NCI-H446 treated with DMSO at 0.1 percent for 48 hours (cell line): Measurements from ENCODE around the gene CFL2.
"Not testable (repeated sequence)": the region's sequence is repeated elsewhere in the genome, so short reads cannot be mapped to it uniquely, and the experiment has no call there.

Experiments used
- DNase-seq: peaks from one replicate; lab custom pipeline; 2025; lab: John Stamatoyannopoulos, UW

CFL2 gene

DNA sequence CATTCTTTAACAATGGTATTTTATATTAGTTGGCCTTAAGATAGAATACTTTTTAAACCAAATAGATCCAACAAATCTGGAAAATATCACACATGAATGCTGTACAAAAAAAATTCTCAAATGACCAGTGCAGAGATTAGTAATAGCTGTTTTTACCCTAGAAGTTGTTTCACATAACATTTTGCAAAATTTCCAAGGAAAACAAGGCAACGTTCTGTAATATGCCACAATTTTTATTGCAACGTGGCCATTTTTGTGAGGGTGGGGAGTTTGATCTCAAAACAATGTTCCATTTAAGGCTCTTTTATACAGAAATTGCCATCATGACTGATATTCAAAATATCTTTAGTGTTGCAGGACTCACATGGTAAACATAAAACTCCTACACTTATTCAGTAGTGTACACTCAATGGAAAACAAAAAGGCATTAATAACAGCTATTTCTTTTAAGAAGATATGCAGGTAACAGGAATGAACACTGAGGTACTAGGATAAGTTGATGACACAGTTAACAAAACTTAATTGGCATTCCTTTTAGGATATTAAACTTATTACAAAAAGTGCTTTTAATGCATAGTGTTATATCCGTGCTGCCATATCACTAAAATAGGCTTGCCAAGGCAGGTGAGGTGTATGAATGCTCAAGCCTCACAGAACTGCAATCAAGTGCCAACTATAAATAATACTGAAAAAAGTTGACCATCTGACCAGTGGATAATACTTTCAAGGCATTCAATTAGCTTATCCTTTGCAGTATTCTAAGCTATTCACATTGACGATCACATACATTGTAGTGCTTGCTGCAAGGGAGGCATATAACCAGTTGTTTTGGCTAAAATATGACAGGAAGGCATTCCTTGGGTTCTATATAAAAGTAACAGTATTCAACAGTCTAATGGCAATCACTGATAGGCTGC, 2.3 kb downstream of the CFL2 start:
- DNase-seq, result no peak

- peak; percentile 86 for DNase-seq
These were observed 3.2 kb downstream of the CFL2 start for GRCh38 chr14:34711169-34711568.

- DNase-seq, result no peak
These were observed 3.6 kb downstream of the CFL2 start for GRCh38 chr14:34710744-34711143.

DNA sequence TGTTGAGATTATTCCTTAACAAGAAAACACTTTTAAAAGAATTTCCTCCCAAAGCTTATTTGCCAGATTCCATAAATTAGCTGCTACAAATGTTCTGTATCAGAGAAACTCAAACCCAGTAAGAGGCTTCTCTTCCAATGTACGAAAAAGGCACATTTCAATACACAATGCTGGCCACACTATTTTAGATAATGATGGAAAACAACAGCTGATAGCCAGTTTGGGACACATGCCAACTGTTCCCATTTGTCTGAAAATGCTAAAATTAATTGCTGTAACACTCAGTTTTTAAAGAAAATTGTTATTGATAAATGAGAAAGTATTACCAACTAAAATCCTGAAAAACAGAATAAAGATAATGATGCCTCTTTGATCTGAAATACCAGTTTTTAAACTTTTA, 4.4 kb downstream of the CFL2 start:
- DNase-seq, result no peak

DNA sequence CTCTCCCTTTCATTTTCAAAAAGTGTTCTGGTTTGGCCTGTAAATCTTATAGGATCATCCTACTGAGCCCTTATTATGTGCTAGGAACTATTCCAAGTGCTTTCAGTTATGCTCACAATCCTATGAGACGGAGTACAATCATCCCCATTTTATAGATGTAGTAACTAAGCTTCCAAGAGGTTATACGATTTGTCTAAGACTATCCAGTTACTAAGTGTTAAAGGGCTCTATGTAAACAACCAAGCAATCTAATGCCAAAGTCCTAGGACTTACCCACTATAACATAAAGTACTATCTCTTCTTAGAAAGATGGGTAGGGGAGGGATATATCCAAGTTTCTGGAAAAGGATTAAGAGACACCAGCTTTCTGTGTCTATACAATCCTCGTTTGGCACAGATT, 6.7 kb downstream of the CFL2 start:
- DNase-seq, result no peak

DNA sequence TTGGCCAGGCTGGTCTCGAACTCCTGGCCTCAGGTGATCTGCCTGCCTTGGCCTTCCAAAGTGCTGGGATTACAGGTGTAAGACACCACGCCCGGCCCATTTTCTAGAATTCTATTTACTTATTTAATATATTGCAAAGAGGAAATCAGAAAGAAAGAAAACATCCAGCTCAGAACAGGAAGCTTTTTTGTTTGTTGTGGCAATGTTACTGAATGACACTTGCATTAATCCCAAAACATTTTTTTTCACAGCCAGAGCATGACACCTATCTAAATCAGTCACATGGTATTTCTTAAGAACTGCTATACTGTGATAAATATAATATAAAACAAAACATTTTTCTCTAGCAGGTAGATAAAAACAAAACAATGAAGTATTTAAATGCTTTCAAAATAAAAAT, 12.6 kb downstream of the CFL2 start:
- DNase-seq, result no peak

- DNase-seq, result no peak
These were observed 13.7 kb downstream of the CFL2 start for GRCh38 chr14:34700622-34701130.

DNA sequence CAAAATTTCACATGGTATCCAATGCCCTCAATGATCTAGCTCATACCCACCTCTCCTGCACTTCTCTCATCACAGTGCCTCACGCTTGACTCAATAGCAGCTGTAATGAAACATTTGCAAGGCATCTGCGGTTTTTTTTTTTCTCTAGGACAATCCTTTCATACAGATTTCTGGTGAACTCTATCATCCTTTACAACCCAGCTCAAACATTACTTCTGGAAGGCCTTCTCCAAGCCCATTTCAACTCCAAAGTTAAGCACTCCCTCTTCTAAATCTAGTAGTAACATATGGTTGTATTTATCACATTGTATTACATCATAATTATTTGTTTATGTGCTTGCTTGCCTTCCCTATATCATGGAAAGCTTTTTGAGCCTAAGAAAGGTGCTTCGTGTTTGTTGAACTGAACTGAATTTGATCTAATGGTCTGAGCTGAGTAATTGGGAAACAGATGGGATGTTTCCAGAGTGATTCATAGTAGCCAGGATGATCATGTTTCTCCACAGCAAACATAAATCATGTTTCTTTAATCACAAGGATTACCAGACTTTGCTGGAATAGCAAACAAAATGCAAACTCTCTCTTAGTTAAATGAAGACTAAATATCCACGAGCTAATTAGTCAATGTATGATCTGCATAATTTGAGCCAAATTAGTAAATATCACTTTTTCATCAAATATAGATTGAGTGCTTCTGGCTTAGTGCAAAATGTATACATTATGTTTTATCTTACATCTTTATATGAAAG, 14.3 kb downstream of the CFL2 start:
- peak; percentile 97 for DNase-seq

- not testable (repeated sequence) for DNase-seq
These were observed 20.2 kb downstream of the CFL2 start for GRCh38 chr14:34694216-34694615.

DNA sequence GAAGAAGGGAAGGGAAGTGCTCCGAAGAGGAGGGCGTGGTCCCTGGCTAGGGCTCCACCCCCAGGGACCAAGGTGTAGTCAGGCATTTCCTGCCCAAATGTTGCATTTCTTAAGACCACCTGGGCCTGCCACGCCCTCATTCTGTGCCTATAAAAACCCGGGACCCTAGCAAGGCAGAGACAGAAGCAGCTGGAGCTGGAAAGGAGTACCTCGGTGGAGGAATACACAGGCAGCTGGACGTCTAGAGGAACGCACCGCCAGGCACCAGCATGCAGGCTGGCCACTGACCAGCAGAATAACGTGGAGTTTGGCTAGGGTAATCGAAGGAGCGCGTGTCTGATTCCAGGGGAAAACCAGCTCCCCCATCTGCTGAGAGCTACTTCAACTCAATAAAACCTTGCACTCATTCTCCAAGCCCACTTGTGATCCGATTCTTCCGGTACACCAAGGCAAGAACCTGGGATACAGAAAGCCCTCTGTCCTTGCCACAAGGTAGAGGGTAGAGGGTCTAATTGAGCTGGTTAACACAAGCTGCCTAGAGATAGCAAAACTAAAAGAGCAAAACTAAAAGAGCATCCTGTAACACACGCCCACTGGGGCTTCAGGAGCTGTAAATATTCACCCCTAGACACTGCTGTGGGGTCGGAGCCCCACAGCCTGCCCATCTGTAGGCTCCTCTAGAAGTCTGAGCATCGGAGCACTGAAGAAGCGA, 21.0 kb downstream of the CFL2 start:
- DNase-seq, result no peak

GRCh38 chr14:34692898-34693227, 21.5 kb downstream of the CFL2 start:
- DNase-seq, result no peak

DNA sequence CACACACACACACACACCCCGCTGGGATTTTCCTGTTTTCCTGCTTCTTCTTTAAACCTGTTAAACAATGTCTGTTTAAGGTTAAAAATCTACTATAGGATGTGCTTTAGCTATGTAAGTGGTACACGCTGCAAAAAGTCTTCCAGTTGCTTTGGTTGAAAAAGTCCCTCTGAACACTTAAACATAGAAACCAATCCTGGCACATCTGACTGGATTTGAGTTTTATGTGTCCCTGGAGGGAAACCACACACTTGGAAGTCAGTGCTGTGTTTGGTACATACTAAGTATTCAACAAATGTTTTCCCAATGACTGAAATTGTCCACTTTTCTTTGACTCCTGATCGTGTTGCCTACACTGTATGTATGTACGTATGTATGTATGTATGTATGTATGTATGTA, 22.0 kb downstream of the CFL2 start:
- no peak for DNase-seq

- DNase-seq, result no peak
These were observed 23.2 kb downstream of the CFL2 start for GRCh38 chr14:34691206-34691605.

- DNase-seq, result no peak
These were observed 25.8 kb downstream of the CFL2 start for GRCh38 chr14:34688470-34689206.

DNA sequence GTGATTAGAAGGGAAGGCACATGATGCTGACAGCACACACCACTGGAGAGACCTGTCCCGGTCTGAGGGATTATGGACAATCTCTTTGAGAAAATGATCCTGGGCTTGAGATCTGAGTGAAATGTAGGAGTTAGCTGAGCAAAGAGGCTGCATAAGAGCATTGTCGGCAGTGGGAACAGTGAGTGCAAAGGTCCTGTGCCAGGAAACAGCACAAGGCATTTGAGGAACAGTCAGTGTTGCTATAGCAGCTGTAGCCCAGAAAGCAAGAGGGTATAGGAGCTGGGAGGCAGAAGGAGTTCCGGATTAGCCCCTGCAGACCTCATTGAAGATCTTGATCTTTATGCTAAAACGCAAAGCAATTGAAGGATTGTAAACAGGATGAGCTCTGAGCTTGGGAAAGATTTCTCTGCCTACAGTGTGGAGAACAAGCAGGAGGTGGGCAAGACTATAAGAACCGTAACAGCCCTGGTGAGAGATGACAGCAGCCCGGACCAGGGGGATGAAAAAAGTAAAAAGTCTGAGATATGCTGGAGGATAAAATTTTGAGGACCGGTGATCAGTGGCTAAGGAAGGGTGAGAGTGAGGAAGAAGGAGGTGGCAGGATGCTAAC, 28.5 kb downstream of the CFL2 start:
- DNase-seq, result no peak

DNA sequence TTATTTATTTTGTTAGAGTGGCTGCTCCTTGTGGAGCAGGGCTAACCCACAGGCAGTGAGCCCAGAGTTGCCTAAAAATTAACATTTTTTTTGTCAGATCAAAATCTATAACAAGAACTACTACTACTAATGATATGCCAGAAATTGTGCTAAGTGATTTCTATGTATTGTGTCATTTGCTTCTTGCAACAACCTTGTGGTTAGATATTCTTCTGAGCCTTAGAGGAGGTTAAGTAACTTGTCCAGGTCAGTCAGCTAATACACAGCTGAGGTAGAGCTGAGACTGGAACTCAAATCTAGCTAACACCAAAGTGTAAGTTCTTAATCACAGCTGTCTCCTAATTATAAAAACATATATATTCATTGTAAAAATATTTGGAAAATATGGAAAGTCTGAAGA, 29.8 kb downstream of the CFL2 start:
- no peak for DNase-seq

- no peak for DNase-seq
These were observed 31.5 kb downstream of the CFL2 start for GRCh38 chr14:34682787-34683321.

- DNase-seq, result no peak
These were observed 33.5 kb downstream of the CFL2 start for GRCh38 chr14:34680806-34681479.

DNA sequence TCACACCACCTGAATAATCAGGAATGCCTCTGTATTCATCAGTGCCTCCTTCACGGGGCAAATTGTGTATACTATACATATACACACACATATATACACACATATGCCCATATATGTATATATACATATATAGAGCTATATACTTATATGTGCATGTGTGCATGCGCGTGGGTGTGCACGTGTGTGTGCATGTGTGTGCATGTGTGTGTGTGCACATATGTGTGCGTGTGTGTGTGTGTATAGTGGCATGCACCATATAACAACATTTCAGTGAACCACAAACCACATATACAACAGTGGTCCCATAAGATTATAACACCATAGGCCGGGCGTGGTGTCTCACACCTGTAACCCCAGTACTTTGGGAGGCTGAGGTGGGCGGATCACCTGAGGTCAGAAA, 35.7 kb downstream of the CFL2 start:
- DNase-seq, result no peak

- DNase-seq, result no peak
These were observed 36.1 kb downstream of the CFL2 start for GRCh38 chr14:34678306-34678705.
